CD4-positive, alpha-beta T cell (primary cell): ENCODE measurements around the gene SARS2. TPM values are rescaled to one million over a fixed set of nuclear protein-coding genes. Genes with fewer than 3 reads are reported as not detected.
A peak's percentile ranks its signal among the peaks of the same experiment; 100 is the strongest.

Experiments
- ATAC-seq: fragments of 200-7000 bp; cut with Tn5 transposase; one replicate; pipeline ENCODE4 v1.10.0; 2022; ENCODE audit warnings: mild to moderate bottlenecking; ENCODE audit not compliant: poor library complexity
- CTCF ChIA-PET: fragments of 350-600 bp; sonication (Branson Sonifier 250); formaldehyde crosslinking; loops from one replicate; lab custom pipeline; 2021; ENCODE audit warnings: antibody characterized with exemption, inconsistent platforms; lab: Charles Lee
- POLR2A ChIA-PET: fragments of 350-600 bp; sonication (Branson Sonifier 250); formaldehyde crosslinking; loops from one replicate; lab custom pipeline; 2021; ENCODE audit warnings: antibody characterized with exemption, inconsistent platforms; lab: Charles Lee
- DNase-seq, 14 experiments: peaks; one replicate each; pipeline ENCODE4 v3.0.0-alpha.2; 2013 to 2020; ENCODE audit warnings: mixed read lengths in 2 of 14
- H3K27ac ChIP-seq, 2 donors: one replicate each; pipeline versions ENCODE4 v1.5.1 to v1.7.0; 2013; ENCODE audit warnings: low read length in 2 of 2, low read depth in 1 of 2, mild to moderate bottlenecking in 1 of 2
- H3K27me3 ChIP-seq, 2 experiments: 1 replicate in 1 of 2; 2 replicates in 1 of 2; pipeline versions ENCODE4 v1.6.1 to v1.7.0; 2013; ENCODE audit warnings: low read length in 2 of 2, control low read depth in 1 of 2, mild to moderate bottlenecking in 1 of 2, moderate library complexity in 1 of 2; ENCODE audit not compliant: insufficient read depth in 2 of 2, control insufficient read depth in 1 of 2
- H3K36me3 ChIP-seq: one replicate; pipeline ENCODE4 v1.6.1; 2013; ENCODE audit warnings: low read length, control low read depth; ENCODE audit not compliant: insufficient read depth
- H3K4me1 ChIP-seq: one replicate; pipeline ENCODE4 v1.6.1; 2013; ENCODE audit warnings: low read length, control low read depth; ENCODE audit not compliant: insufficient read depth
- H3K4me3 ChIP-seq: one replicate; pipeline ENCODE4 v1.5.1; 2013; ENCODE audit warnings: mild to moderate bottlenecking, low read length, moderate library complexity
- H3K9me3 ChIP-seq, 2 experiments: 1 replicate in 1 of 2; 2 replicates in 1 of 2; pipeline versions ENCODE4 v1.6.1 to v1.7.0; 2013; ENCODE audit warnings: low read length in 2 of 2, mild to moderate bottlenecking in 2 of 2, control low read depth in 1 of 2, moderate library complexity in 1 of 2; ENCODE audit not compliant: control insufficient read depth in 1 of 2, insufficient read depth in 1 of 2
- H3K27ac Mint-ChIP-seq: one replicate; pipeline ENCODE4 v1.8.0; 2020; ENCODE audit warnings: mixed read lengths
- H3K27me3 Mint-ChIP-seq: one replicate; pipeline ENCODE4 v1.8.0; 2021; ENCODE audit warnings: mixed read lengths
- H3K36me3 Mint-ChIP-seq: one replicate; pipeline ENCODE4 v1.8.0; 2021; ENCODE audit warnings: low read depth, mixed read lengths
- H3K4me1 Mint-ChIP-seq: one replicate; pipeline ENCODE4 v1.8.0; 2021; ENCODE audit warnings: low read depth, mixed read lengths
- H3K4me3 Mint-ChIP-seq: one replicate; pipeline ENCODE4 v1.8.0; 2020; ENCODE audit warnings: mild to moderate bottlenecking, mixed read lengths
- H3K9me3 Mint-ChIP-seq: one replicate; pipeline ENCODE4 v1.8.0; 2020; ENCODE audit warnings: mixed read lengths
- CTCF ChIP-seq: fragments of 200-600 bp; IDR thresholded peaks from one replicate; pipeline ENCODE4 v1.8.0; 2022; ENCODE audit warnings: antibody characterized with exemption, mild to moderate bottlenecking
- intact Hi-C, 2 experiments: fragments of 100-400 bp; cut with DNase I in 1 of 2; cut with micrococcal nuclease in 1 of 2; formaldehyde crosslinking; loops; one replicate each; pipeline versions ENCODE4 v1.15.1 to v1.9.0; 2023 to 2025; cut with DNase I, micrococcal nuclease
- total RNA-seq, 174 experiments: library from RNA in 2 of 174; stranded (reverse) in 2 of 174; gene quantifications; one replicate each; pipeline ENCODE4 v1.2.3 and lab custom pipeline; 2021 to 2026

SARS2 gene
- total RNA-seq, 2 experiments from 2014 or later: 18.7 to 22.8 TPM

- H3K4me3 Mint-ChIP-seq: peak overlapping the region; percentile 86
- Histone ChIP-seq H3K9me3 (no peaks in the 10 kb centered on the region), H3K27ac (peak overlapping the region; percentile 62 to 72), H3K36me3 (peaks cover 38% of the 10 kb centered on the region), H3K27me3 (no peaks in the 10 kb centered on the region), H3K4me1 (peaks cover 52% of the 10 kb centered on the region), H3K4me3 (peak overlapping the region; percentile 72)
- ChIA-PET CTCF (interaction anchor here (0.8 to 4.0 kb wide), 15 partner anchors 9 to 466 kb away, joined by 3 to 17 read pairs (median 7); partner anchors contain the start of genes ECH1, MRPS12, NFKBIB and RINL), POLR2A (interaction anchor here (0.6 to 10.7 kb wide), 10 partner anchors 8 to 467 kb away, joined by 3 to 170 read pairs (median 6); partner anchors contain the start of genes ACTN4, ECH1, FAM98C and HNRNPL)
- ATAC-seq: peak; percentile 93
- DNase-seq: peak; percentile 87 to 98 (median 95)
- TF ChIP-seq CTCF: peak; percentile 88
- intact Hi-C loops: loop anchor here (1.0 to 5.0 kb wide), 6 partner anchors 18 to 323 kb away; partner anchors contain the start of gene ECH1 (in 2 of the 2)
- peaks cover 66% of the 10 kb centered on the region for H3K4me1 Mint-ChIP-seq
- H3K9me3 Mint-ChIP-seq: no peaks in the 10 kb centered on the region
- H3K27me3 Mint-ChIP-seq: no peaks in the 10 kb centered on the region
- H3K36me3 Mint-ChIP-seq: peaks cover 42% of the 10 kb centered on the region
- H3K27ac Mint-ChIP-seq: peak overlapping the region; percentile 86
These were observed 60.5 kb downstream of the SARS2 start for GRCh38 chr19:38869836-38870607.

DNA sequence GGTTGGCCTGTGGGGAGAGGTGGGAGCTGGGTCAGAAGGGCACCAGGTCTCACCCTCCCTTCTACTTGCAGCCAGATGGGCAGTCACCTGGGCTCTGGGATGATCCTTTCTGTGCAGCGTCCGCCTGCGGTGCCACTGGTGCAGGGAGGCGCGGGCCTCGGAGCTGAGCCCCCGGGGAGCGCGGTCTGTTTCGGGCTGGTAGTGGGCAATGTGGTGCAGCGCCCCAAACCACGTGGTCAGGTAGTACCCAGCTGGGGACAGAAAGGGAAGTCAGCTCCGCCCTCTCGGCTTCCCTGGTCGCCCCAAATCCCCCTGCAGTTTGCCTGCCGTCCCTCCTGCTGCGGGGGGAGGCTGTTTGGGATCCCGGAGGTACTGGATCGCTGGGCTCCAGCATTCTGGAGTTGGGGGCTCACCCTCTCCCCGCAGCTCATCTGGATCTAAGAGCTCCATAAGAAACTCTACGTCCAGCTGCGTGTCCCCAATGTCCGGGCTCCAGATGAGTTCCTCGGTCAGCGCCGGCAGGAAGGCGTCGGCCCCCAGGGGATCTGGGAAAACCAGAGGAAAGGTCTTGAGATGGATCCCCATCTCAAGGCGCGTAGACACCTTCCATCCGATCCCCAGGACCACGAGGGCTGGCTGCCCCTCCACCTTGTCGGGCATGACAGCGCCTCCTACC is 61.3 kb downstream of the SARS2 start:
- ChIA-PET CTCF (interaction anchor here (0.5 to 4.0 kb wide), 15 partner anchors 9 to 466 kb away, joined by 3 to 17 read pairs (median 7); partner anchors contain the start of genes ECH1, MRPS12, NFKBIB and RINL), POLR2A (interaction anchor here (0.6 to 10.7 kb wide), 12 partner anchors 9 to 467 kb away, joined by 3 to 170 read pairs (median 6); partner anchors contain the start of genes ACTN4, ECH1, FAM98C and HNRNPL)
- Histone ChIP-seq H3K4me1 (peaks cover 60% of the 10 kb centered on the region), H3K9me3 (no peaks in the 10 kb centered on the region), H3K27me3 (no peaks in the 10 kb centered on the region), H3K27ac (peak overlapping the region; percentile 43 to 62), H3K4me3 (peak overlapping the region; percentile 72), H3K36me3 (peaks cover 35% of the 10 kb centered on the region)
- peak overlapping the region; percentile 86 for H3K27ac Mint-ChIP-seq
- no peaks in the 10 kb centered on the region for H3K27me3 Mint-ChIP-seq
- no peak for TF ChIP-seq CTCF
- peak overlapping the region; percentile 85 for H3K4me3 Mint-ChIP-seq
- ATAC-seq (no peak), DNase-seq (peak in 5 of 14 experiments; percentile 22 to 62 (median 51))
- intact Hi-C loops: loop anchor here (1.0 to 5.0 kb wide), 4 partner anchors 17 to 137 kb away; partner anchors contain the start of gene ECH1 (in 1 of the 2)
- H3K36me3 Mint-ChIP-seq: peaks cover 41% of the 10 kb centered on the region
- no peaks in the 10 kb centered on the region for H3K9me3 Mint-ChIP-seq
- H3K4me1 Mint-ChIP-seq: peaks cover 73% of the 10 kb centered on the region

- Mint-ChIP-seq H3K36me3 (peaks cover 34% of the 10 kb centered on the region), H3K4me3 (peak overlapping the region; percentile 85), H3K27ac (peak overlapping the region; percentile 86), H3K27me3 (no peaks in the 10 kb centered on the region), H3K9me3 (no peaks in the 10 kb centered on the region), H3K4me1 (peaks cover 75% of the 10 kb centered on the region)
- H3K27me3 ChIP-seq: no peaks in the 10 kb centered on the region
- no peak for ATAC-seq
- POLR2A ChIA-PET: interaction anchor here (0.8 to 10.7 kb wide), 9 partner anchors 8 to 466 kb away, joined by 3 to 170 read pairs (median 11); partner anchors contain the start of genes ECH1, FAM98C, HNRNPL and MRPS12
- CTCF ChIA-PET: interaction anchor here (0.5 to 4.0 kb wide), 7 partner anchors 19 to 99 kb away, joined by 3 to 17 read pairs (median 10); partner anchors contain the start of genes ECH1, MRPS12, NFKBIB and SARS2
- H3K4me3 ChIP-seq: no peak overlapping the region
- H3K27ac ChIP-seq: peak overlapping the region in 1 of 2 donors; percentile 43
- H3K36me3 ChIP-seq: peaks cover 34% of the 10 kb centered on the region
- H3K4me1 ChIP-seq: peaks cover 64% of the 10 kb centered on the region
- no peak for TF ChIP-seq CTCF
- no peak for DNase-seq
- intact Hi-C loops: loop anchor here in 1 of 2 experiments (2.0 to 5.0 kb wide), 3 partner anchors 18 to 136 kb away; partner anchors contain the start of gene ECH1
- H3K9me3 ChIP-seq: no peaks in the 10 kb centered on the region
These were observed 62.0 kb downstream of the SARS2 start for GRCh38 chr19:38868551-38868950.
